Pulmonary artery endothelial cell (primary cell): Measurements from ENCODE around the gene RECQL5. TPM values are rescaled to one million over a fixed set of nuclear protein-coding genes. Genes with fewer than 3 reads are reported as not detected.
"Not testable (repeated sequence)": the region's sequence is repeated elsewhere in the genome, so short reads cannot be mapped to it uniquely, and the experiment has no call there.

Source experiments
- DNase-seq: peaks from one replicate; pipeline ENCODE4 v3.0.0-alpha.2; 2011; ENCODE audit warnings: low read depth, low spot score
- total RNA-seq: library from RNA; depleted of rRNA; stranded (reverse); fragments of >200 nt; gene quantifications from 2 replicates; pipeline ENCODE4 v1.2.3, GENCODE V29; 2014

Gene RECQL5
- total RNA-seq, 1 donor from 2014 or later: 12.0 TPM

DNA sequence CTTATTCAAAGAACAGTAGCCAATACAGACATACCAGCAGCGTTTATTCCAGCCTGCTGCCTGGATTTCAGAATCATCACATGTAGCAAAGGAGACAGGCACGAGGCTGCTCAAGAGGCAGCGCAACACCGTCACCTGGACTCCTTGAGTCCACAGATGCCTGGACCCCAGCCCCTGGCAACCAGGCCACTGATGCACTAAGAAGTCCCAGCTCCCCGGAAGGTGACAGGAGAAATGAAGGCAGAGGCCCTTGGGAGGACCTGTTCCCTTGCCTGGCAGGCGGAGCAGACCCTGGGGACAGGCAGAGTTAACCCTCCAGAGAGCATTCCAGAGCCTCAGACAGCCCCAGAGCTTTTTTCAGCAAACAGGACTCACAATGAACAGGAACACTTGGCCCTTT lies 17.3 kb downstream of the RECQL5 start:
- no peak for DNase-seq

GRCh38 chr17:75647921-75648320 lies 19.0 kb downstream of the RECQL5 start:
- no peak for DNase-seq

GRCh38 chr17:75647061-75647460 lies 19.9 kb downstream of the RECQL5 start:
- DNase-seq: no peak

DNA sequence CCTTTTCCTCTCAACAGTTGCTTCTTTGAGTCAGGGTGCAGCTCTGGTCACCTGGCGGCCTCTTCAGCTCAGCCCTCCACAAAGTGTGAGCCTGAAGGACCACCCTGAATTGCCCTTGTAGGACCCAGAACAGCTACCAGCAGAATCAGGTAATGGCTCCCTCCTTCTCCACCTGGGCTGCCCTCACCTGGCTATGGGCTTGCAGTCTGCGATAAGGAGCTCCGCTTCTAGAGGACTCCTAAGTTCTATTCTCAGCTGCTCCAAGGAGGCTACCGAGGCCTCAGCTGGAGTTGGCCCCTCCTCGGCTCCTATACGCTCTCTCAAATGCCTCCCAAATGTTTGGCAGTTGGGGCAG lies 20.3 kb downstream of the RECQL5 start:
- no peak for DNase-seq

DNA sequence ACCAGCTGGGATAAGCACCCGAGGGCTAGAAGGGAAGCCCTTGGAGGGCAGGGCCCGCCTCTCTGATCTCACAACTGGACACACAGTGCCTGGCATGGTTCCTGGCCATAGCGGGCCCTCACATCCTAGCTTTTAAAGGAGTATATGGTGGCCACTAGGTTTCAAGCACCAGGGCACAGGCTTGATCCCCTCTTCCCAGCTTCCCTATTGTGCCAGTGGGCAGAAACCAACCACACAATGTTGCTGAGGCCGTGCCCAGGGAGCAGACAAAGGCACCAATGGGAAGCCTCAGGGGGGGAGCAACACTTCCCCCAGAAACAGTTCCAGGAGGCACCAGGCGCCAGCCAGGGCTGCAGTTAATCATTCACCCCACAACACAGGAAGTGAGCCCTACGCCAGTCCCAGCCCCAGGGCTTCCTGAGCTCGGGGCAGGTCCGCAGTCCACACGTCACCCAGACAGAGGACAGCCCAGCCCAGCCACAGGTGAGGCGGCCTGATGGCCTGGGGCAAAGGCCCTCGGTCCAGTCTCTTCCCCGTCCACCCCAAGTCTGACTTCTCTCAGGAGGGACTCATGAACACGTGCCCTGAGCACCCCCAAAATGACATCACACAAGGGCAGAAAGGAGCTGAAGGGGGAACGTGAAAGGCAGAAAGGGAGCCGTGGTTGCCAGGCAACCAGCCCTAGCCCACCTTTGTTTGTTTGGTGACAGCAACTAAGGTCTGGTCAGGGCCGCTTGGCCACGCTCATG lies 20.9 kb downstream of the RECQL5 start:
- peak; percentile 46 for DNase-seq

DNA sequence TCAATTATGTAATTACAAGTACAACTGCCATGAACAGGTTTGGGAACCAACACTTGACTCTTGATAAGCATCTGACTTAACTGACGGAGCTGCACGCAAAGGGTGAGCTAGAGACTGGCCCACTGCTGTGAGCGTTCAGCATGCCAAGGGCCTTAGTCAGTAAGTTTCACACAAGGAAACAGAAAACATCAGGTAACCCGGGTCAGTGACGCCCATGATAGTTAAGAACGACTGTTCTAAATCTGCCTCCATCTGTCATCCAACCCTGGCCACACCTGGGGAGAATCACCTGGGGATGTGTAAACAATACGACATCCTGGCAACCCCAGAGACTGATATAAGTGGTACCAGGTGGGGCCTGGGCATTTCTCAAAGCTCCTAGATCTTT lies 21.5 kb downstream of the RECQL5 start:
- DNase-seq: peak; percentile 26

- DNase-seq: no peak
These were observed 23.3 kb downstream of the RECQL5 start for GRCh38 chr17:75643643-75644017.

DNA sequence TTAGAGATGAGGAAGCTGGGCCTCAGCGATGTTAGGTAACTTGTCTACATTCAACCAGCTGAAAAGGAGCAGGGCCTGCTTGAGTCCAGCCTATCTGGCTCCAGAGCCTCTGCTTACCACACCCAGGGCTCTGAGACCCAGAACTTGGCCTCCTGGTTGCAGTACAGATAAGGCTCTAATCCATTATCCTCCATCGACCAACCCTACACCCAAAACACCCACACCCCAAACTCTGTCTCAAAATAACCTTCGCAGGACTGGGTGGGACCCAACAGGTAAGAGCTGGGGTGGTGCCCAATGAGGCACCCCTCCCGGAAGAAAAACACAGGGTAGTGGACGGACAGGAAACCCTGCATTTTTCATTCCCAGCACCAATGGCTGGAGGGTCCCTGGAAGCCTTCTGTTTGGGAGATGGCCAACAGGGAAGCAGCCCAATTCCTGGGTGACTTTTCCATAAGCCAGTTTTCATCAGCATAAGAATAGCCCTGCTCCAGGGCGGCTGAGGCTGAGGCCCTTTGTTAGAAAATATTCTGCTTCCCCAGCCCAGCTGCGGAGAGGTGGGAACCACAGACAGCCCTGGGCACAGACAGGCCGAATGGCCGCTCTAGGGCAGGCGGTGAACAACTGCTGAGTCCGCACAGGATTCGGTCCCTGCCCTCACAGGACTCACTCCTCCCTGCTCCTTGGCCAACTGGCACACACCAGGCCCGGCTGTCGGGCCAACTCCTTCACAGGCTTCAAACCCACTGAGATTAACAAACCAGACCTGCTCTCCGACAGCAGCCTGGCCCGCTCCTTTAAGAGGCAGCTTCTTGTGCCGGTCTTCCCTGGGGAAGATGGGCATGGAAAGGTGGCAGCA lies 23.9 kb downstream of the RECQL5 start:
- DNase-seq: no peak

DNA sequence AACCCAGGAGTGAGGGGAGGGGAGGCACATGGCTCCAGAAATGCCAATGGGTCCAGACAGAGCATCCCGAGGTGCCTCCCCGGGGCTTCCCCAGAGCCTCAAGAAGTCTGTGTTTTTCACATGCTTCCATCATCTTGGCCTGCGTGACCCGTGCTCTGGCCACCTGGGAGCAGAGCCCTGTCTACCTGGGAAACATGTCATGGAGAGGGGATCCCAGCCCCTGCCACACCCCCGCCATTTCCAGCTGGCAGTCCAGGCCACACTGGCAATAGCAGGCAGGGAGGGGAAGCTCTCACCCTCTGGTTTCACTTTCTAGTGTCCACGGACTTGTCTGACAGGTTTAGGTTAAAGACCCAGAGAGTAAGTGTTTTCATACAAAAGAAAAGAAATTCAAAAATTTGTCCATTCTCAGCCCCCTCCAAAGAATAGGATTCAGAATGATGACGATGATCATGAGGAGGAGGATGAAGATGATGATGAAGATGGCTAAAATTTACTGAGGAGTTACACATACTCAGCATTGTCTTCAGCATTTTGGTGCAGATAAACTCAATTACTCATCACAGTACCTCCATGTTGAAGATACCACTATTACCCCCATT lies 24.7 kb downstream of the RECQL5 start:
- DNase-seq: no peak

GRCh38 chr17:75641343-75641742 lies 25.6 kb downstream of the RECQL5 start:
- DNase-seq: no peak

GRCh38 chr17:75640556-75641119 lies 26.3 kb downstream of the RECQL5 start:
- no peak for DNase-seq

DNA sequence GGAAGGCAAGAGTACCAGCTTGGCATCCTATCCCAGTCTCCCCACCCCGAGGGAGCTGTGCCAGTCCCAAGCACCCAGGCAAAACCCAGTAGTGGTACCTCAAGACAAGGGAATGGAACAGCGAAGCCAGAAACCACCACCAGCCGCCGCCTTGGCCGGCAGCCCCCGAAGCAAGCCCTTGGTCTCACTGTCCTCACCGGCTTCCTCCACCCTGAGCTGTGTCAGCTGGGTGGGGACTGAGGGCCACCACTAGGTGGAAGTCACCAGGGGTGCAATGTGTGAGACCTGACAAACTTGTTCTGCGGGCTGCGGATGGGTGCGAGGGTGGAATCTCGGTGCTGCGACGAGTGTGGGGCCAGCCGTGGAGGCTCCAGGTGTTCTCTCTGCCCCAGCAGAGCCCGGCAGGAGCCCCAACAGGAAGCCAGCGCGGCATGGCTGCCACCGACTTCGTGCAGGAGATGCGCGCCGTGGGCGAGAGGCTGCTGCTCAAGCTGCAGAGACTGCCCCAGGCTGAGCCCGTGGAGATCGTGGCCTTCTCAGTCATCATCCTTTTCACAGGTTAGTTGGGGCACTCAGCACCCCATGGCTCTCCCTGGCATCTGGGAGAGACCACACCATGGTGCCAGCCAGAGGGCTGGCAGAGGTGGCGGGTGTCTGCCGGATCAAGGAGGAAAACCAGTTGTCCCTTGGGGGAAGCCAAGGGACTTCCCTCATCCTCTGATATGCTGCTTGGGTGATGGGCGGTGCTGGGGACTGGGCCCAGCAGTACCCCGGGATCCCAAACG lies 27.0 kb downstream of the RECQL5 start:
- no peak for DNase-seq

- DNase-seq: no peak
These were observed 27.6 kb downstream of the RECQL5 start for GRCh38 chr17:75639327-75639726.

- no peak for DNase-seq
These were observed 28.1 kb downstream of the RECQL5 start for GRCh38 chr17:75638893-75639292.

- not testable (repeated sequence) for DNase-seq
These were observed 28.9 kb downstream of the RECQL5 start for GRCh38 chr17:75638039-75638438.

GRCh38 chr17:75637551-75637950 lies 29.4 kb downstream of the RECQL5 start:
- DNase-seq: no peak

- DNase-seq: no peak
These were observed 29.8 kb downstream of the RECQL5 start for GRCh38 chr17:75637143-75637538.

- no peak for DNase-seq
These were observed 30.4 kb downstream of the RECQL5 start for GRCh38 chr17:75636381-75637142.

GRCh38 chr17:75635610-75636202 lies 31.2 kb downstream of the RECQL5 start:
- no peak for DNase-seq
